Airway epithelial cell (primary cell): Measurements from ENCODE around the gene LHFPL5. TPM values are rescaled to one million over a fixed set of nuclear protein-coding genes. Genes with fewer than 3 reads are reported as not detected.

Experiments
- total RNA-seq: library from RNA; depleted of rRNA; stranded (reverse); fragments of >200 nt; gene quantifications from 2 replicates; pipeline ENCODE4 v1.2.3, GENCODE V29; 2015

LHFPL5 gene
- 0.21 TPM in 1 of 2 replicates, not detected in the other for total RNA-seq

GRCh38 chr6:35804996-35805736, at the start of gene LHFPL5:
Gene LHFPL5 (plus strand): TSS chr6:35805352. CDS start chr6:35805671, 319 bp downstream.

GRCh38 chr6:35776364-35777215, 28.6 kb upstream of the LHFPL5 start, which contains the start of gene CLPSL2:
Gene CLPSL2 (plus strand): TSS chr6:35776598. CDS start chr6:35776619, 21 bp downstream.

GRCh38 chr6:35780719-35781118, 24.4 kb upstream of the LHFPL5 start, which contains the start of gene CLPSL1:
Gene CLPSL1 (plus strand): TSS chr6:35781019. CDS start chr6:35781111, 92 bp downstream.

Other genes with a start within 250 kb of the LHFPL5 start
- 64.7 and 84.9 TPM in 2 replicates for gene FKBP5, start 116.4 kb upstream of the LHFPL5 start, total RNA-seq
- gene ARMC12, start 68.3 kb upstream of the LHFPL5 start, total RNA-seq = not detected in 2 replicates
- 5.1 TPM in 1 of 2 replicates, not detected in the other for gene CLPSL2, start 28.8 kb upstream of the LHFPL5 start, total RNA-seq
- gene CLPSL1, start 24.3 kb upstream of the LHFPL5 start, total RNA-seq = not detected in 2 replicates
- gene CLPS, start 8.0 kb upstream of the LHFPL5 start, total RNA-seq = not detected in 2 replicates
- gene SRPK1, start 115.7 kb downstream of the LHFPL5 start, total RNA-seq = 70.7 and 101 TPM in 2 replicates
- gene SLC26A8, start 219.3 kb downstream of the LHFPL5 start, total RNA-seq = not detected in 2 replicates
- 46.7 and 48.8 TPM in 2 replicates for gene MAPK14, start 222.5 kb downstream of the LHFPL5 start, total RNA-seq